CD1c-positive myeloid dendritic cell (primary cell): ENCODE measurements around the gene TTLL10.
"Not testable (repeated sequence)": the region's sequence is repeated elsewhere in the genome, so short reads cannot be mapped to it uniquely, and the experiment has no call there.

Source experiments
- DNase-seq: peaks from one replicate; pipeline ENCODE4 v3.0.0-alpha.2; 2016; ENCODE audit errors: extremely low spot score

TTLL10 gene

DNA sequence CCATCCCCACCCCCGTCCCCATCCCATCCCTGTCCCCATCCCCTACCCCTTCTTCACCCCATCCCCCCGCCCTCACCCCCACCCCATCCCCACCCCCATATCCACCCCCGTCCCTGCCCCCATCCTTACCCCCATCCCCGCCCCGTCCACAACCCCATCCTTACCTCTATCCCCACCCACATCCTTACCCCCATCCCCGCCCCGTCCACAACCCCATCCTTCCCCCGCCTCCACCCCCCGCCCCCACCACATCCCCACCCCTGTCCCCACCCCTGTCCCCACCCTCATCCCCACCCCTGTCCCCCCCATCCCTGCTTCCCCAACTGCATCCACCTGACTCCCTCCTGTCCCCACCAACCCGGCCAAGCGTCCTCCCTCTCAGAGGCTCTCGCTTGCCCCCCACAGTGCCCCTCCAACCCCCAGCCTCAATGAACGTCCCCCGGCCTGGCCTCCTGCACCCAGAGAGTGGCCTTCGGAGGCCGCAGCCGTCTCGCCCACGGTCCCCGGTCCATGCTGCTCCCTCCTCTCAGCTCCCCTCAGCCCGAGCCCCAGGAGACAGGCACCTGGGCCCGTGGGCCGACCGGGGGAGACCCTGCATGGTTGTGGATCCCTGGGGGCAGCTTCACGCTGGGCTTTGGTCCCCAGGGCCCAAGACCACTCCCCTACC, 32.3 kb upstream of the TTLL10 start:
- no peak for DNase-seq

DNA sequence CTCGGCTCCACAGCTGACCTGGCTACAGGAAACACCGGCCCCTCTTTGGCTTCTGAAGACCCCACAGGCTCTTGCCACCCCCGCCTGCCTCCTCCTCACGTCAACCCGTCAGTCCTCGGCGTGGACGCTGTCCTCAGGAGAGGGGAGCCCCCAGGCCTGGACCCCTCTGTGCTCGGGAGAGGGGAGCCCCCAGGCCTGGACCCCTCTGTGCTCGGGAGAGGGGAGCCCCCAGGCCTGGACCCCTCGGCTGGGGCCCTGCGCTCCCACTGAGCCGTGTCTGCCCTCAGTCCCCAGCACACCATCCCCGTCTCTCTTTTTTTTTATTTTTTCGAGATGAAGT, 31.8 kb upstream of the TTLL10 start:
- no peak for DNase-seq

DNA sequence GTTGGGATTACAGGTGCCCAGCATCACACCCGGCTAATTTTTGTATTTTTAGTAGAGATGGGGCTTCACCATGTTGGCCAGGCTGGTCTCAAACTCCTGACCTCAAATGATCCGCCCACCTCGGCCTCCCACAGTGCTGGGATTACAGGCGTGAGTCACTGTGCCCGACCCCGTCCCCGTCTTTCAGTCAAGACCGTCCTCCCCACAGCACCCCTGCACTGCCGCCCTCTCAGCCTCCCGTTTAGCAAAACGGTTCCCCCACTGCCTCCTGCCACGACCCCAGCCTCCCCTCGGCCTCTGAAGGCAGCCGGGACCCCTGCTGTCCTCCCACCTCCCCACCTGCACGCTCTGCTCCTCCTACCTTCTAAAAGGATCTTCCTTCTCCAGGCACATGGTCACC, 31.3 kb upstream of the TTLL10 start:
- DNase-seq: not testable (repeated sequence)

DNA sequence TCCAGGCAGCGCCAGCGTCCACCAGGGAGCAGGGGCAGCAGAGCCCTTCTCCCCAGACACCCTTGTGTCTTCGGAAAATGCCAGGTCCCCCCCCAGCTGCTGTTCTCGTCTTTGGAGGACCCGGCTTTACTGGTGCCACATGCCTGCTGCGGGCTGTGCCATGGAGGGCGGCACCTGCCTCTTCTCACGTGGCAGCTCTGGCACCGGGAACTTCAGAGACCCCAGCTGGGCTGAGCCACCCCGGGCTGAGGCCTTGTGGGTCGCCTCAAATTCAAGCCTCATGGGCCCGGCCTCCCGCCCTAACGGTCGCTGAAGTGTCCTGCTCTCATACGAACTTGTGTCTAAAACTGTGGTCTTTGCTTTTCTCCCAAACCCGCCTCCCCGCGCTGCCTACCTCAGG, 30.8 kb upstream of the TTLL10 start:
- no peak for DNase-seq

DNA sequence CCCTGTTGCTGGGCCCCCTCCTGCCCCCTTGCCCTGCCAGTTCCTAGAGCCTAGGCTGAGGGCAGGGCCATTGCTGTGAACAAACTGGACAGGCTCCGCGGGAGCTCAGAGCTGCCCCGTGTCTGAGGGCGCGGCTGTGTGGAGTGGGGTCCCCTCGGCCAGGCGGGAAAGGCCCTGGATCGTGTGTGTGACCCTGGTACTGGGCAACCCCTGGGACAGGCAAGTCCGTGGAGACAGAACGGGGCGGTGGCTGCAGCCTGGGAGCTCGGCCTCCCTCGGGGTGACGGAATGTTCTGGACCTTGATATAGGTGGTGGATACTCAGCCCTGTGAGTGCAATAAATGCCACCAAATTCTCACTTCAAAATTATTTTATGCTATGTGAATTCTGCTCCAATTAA, 30.0 kb upstream of the TTLL10 start:
- DNase-seq: no peak

DNA sequence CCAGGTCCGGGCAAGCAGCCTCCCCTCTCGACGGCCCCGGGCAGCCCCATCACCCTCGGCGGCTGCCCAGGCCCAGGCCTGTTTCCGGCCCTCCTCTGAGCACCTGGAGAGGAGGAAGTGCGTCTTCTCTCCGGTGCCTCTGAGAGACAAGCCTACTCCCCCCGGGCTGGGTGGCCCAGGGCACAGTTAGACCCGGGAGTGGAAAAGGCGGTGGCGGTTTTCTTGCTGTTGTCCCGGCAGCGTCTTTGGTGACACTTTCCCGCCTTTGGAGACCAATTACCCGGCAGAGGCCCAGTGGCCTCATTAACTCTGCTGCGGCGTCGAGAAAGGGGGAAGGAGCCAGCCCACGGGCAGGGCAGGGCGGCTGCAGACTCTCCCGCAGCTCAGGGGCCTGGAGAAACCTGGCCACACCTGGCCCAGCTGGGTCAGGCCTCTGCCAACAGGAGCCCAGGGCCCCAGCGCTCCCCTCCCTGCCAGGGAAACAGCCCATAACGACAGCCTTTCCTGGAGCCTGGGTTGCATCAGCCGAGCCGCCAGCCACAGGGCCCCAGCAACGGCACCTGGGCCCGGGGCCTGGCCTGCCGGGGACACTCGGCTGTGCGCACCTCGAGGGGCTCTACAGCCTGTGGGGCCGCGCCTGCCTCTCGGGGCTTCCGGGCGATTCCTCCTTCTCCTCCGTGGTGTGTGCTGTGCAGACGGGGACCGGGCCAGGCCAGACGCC, 29.4 kb upstream of the TTLL10 start:
- DNase-seq: no peak

DNA sequence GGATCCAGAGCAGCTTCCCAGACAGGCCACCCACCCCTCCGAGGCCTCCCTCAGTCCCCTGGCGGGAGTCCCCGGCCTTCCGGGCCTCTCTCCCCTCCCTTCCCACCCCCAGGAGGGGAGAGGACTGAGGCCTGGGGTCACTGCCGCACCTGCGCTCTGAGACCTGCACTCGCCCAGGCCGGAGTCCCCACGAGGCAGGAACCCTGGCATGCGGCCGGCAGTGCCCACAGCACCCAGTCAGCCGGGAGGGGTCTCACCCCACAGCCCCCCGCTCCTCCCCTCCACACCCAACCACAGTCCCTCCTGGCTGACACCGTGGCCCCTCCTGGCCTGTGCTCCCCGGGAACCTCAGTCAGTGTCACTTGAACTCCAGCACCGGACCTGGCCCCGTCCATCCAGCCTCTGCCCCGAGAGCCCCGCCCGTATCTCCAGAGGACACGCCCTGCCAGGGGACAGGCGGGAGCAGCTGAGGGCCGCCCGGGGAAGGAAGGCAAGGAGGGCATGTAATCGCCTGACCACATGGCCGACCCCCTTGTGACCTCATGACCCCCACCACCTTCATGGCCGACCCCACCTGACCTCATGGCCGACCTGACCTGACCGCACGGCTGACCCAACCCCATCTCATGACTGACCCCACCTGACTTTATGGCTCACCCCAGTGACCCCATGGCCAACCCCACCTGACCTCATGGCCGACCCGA, 28.7 kb upstream of the TTLL10 start:
- no peak for DNase-seq

DNA sequence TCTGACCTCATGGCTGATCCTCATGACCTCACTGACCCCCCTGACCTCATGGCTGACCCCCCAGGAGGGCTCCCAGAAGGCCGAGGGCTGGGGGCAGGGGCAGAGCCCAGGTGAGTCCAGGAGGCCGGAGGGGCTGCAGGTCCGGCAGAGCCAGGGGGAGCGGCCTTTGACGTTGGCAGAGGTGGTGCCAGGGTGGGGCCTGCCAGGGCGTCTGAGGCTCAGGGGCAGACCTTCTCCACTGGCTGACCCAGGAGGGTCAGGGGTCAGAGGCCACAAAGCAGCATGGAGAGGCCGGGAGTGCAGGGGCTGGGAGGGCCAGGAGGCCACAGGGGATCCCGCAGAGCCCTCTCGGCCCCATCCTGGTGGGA, 28.1 kb upstream of the TTLL10 start:
- no peak for DNase-seq

DNA sequence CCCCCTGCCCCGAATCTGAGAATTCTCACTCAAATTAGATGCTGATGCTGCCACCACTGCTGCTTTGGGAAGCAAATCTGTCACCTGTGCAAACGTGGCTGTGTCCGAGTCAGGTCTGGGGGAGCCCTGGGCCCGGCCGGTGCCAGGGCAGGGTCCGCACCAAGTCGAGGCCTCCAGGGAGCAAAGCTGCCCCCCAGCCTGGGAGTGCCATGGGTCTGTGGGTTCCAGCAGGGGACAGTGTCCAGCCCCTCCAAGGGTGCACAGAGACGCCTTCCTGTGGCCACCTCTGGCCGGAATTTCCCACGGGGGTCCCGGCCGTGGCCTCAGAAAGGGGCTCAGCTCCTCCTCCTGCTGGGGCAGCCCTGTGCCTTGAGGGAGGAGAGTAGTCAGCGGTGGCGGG, 27.7 kb upstream of the TTLL10 start:
- DNase-seq: no peak

DNA sequence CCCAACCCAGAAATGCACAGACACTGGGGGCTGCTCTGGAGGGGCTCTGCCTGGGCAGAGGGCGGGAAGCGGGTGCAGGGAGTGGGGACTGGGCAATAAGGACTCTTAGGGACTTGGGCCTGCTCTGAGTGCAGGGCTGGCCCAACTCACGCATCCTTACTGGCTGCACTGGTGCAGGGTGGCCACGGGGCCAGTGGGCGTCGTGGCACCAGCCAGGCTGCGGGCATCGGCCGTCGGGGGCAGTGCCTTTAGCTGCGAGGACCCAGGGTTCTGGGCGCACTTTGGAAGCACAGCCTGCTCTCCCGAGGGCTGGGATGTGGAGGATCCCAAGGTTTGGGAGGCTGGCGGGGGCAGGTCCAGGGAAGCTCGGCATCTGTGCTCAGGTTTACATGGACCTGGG, 27.1 kb upstream of the TTLL10 start:
- no peak for DNase-seq

DNA sequence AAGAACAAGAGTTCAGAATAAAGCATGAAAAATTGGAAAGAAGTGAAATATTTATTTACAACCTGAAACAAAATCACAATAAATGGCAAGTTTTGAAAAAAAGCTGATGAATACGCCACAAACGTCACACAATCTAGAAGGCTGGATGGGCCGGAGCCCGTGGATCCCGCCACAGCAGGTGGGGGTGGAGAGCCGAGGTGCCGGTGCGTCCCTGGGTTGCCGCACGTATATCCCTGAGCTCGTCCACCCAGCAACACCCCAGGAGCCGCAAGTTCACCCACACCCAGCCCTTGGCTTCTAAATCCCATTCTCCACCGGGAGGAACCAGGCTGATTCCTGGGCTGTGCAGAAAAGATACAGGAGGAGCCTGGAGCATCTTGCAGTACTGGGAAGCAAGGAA, 25.6 kb upstream of the TTLL10 start:
- DNase-seq: no peak

DNA sequence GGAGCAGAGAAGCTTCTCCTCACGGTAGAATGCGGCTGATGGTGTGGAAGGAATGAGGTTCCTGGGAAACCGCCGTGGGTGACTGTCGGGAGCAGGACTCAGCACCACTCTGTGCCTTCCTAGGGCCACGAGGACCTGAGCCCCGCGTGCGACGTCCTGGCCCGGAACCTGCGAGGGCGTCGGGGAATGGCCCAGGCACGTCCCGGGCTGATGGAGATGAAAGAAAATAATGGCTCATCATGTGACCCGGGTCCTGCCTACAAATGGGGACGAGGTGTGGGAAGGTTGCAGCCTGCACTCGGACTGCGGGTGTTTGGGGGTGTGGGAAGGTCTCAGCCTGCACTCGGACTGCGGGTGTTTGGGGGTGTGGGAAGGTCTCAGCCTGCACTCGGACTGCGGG, 25.1 kb upstream of the TTLL10 start:
- no peak for DNase-seq

DNA sequence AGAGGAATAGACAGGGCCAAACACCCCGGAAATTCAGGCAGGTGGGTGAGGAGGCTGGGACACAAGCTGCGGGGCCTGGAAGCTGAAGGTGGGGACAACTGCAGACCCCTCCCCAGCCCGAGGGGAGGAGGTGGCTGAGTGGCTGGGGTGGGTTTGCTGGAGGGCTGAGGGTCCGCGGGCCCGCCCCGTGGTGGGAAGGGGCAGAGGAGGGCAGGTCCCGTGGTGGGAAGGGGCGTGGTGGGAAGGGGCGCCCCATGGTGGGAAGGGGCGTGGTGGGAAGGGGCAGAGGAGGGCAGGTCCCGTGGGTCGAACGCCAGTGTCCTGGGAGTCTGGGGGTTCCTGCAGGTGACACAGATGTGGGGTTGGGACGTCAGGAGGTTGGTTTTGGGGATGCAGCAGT, 24.3 kb upstream of the TTLL10 start:
- no peak for DNase-seq

DNA sequence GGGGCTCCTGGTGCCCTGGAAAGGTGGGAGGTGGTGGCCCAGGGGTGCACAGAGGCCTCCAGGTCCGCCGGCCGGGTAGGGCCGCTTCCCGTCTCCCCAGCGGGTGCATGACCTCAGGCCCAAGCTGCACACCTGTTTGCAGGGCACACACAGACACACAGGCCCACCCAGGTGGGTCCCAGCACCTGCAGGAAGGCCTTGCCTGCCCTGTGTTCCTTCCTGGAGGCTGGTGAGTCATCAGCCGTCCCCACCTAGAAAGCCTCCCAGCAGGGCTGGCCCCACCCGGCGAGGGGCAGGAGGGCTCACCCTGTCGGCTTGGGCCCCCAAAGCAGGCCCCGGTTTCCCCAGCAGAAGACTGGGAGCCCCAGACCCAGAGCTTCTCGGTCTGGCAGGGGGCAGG, 23.6 kb upstream of the TTLL10 start:
- no peak for DNase-seq

DNA sequence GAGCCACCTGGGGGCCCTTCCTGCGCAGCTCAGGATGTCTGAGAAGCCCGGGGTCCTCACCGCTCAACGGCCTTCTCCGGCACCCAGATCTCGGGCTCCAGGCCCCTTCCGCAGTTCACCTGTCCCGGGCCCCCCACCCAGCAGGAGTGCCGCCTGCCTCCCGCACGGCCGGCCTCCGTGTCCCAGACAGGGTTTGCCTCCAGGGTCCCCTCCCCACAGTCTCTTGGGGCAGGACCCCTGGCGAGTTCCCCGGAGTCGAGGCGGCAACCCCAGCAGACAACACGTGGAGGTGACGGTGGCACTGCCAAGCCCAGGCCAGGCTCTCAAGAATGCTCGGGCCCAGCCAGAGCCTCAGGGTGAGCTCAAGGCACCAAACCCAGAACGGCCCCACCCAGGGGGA, 22.4 kb upstream of the TTLL10 start:
- no peak for DNase-seq

DNA sequence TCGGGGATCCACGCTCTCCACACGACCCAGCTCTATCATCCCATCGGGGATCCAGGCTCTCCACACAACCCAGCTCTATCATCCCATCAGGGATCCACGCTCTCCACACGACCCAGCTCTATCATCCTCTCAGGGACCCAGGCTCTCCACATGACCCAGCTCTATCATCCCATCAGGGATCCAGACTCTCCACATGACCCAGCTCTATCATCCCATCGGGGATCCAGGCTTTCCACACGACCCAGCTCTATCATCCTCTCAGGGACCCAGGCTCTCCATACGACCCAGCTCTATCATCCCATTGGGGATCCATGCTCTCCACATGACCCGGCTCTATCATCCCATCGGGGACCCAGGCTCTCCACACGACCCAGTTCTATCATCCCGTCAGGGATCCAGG, 21.2 kb upstream of the TTLL10 start:
- not testable (repeated sequence) for DNase-seq

DNA sequence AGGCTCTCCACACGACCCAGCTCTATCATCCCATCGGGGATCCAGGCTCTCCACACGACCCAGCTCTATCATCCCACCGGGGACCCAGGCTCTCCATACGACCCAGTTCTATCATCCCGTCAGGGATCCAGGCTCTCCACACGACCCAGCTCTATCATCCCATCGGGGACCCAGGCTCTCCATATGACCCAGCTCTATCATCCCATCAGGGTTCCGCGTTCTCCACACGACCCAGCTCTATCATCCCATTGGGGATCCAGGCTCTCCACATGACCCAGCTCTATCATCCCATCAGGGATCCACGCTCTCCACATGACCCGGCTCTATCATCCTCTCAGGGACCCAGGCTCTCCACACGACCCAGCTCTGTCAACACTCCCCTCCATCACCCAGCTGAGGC, 20.5 kb upstream of the TTLL10 start:
- not testable (repeated sequence) for DNase-seq

DNA sequence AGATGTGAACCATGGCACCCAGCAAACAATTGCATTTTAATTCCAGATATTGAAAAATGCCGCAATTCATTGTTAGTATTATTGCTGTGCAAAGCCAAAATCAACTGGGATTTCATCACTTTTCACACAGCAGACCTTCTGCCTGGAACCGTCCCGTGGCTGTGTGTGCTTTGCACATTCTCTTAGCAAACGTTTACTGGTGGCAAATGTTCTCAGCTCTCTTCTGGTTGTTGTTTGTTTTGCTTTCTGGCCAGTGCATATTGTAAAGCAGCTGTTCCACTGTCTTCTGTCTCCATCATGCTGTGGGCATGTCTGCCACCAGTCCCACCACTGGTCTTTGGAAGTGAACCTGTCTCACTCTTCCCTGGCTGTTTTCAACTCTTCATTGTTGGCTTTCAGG, 19.8 kb upstream of the TTLL10 start:
- DNase-seq: no peak

DNA sequence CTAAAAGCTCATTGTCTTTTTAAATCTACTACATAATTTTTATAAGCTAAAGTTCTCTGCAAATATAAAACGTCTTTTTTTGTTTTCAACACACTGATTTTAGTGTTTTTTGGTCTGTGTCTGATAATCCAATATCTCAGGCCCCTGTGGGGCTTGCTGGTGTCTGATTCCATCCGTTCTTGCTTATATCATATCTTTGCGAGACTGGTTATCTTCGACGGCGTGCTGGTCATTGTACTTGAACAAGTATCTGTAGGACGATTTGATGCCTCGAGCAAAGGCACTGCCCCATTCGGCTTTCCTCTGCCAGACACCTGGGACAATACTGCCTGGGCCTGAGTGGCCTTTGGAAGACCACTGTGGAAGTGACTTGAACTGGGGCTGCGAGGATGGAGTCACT, 18.4 kb upstream of the TTLL10 start:
- DNase-seq: no peak

DNA sequence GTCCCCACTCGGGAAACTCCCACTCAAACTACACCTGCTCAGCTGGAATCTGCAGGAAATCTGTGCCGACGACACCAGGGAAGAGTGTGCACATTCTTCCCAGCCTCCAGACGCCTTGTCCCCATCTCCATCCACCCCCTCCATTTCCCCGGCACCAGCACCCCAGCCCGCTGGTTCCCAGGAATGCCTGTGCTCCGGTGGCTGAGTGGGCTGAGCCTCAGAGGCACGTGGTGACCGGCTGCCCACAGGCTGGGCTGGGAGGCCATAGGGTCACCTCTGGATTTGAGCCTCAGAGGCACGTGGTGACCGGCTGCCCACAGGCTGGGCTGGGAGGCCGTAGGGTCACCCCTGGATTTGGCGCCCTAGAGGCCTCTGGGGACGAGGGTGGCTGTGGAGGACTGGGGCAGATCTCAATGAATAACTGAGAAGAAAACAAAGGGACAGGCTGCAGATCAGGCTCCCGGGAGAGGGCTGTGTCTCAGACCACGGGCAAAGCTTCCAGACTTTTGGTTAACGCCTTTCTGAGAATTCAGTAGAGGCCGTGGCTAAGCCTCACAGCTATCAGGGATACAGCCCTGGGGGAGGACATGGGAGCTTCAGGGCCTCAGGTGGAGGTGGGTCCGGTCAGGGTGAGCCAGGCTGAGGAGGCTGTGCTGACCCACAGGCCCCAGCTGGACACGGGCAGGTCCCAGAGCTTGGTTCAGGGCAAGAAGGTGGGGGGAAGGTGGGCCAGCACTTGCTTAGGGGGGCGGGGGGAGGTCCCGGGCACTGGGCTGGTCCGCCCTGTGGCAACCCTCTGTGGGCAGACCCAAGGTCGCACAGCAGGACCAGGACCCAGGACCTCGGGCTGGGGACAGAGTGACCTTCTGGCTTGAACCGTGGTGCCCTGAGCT, 17.3 kb upstream of the TTLL10 start:
- DNase-seq: no peak

DNA sequence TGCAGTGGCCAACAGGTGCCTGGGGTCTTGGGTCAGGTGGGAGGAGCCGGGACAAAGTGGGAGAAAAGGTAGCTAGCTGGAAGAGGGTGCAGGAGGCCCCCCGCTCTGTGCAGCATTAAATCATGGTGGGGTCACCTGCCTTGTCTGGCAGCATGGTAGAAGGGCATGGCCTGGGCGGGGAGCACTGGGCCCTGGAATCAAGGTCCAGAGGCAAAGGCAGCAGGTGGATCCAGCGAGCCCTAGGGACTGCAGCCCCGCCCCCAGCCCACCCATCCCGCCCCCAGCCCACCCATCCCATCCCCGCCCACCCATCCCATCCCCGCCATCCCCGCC, 16.7 kb upstream of the TTLL10 start:
- DNase-seq: no peak

DNA sequence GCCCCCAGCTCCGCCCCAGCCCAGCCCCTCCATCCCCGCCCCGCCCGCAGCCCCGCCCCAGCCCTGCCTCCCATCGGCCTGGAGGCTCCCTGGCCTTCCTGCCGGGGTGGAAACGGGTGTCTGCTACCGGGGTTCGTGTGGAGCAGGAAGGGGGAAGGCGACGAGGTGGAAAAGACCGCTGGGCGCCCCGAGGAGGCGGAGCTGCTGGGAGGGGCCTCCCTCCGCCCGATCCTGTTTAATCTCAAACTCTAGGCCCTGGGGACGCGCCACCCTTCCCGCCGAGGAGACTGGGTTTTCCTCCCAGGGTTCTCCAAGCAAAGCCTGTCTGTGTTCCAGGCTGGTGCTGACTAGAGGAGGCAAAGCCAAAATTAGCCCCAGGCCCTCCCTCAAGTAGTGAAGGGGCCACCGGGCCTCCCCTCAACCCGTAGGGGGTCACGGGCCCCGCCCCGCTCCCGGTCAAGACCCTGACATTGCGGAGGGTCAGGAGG, 16.2 kb upstream of the TTLL10 start:
- peak; percentile 77 for DNase-seq
